ENCODE results near the gene RNLS.
"Not testable (repeated sequence)": the region's sequence is repeated elsewhere in the genome, so short reads cannot be mapped to it uniquely, and the experiment has no call there.

The RNLS gene

DNA sequence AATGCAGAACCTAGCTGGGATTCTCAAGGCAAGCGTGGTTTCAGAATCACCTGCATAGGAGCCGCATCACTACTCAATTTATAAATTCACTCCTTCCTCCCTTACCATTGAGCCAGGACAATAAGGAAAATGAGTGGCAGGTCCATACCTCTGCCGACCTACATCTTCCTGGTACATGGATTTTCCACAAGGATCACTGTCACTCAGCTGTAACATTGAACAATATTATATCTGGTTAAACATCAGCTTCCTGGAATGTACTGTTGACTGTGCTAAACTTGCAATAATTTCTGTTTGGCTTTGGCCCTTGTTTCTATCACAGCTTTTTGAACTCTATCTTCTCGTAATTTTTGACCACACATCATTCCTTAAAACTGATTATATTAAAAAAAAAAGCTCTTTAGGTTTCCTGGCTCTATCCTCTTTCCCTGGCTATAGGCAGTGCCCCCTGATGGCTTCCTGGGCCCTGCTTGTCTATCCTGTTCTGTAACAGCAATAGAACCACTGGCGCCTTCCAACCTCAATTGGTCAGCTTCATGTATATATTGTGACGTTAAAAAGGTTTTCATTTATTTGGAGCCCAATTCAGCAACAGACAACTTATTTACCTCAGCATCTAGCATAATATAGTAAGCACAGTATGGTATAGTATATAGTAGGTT is 59.2 kb downstream of the RNLS start:
- no peak for DNase-seq (ENCODE audit: low read depth in 2 of 2)

DNA sequence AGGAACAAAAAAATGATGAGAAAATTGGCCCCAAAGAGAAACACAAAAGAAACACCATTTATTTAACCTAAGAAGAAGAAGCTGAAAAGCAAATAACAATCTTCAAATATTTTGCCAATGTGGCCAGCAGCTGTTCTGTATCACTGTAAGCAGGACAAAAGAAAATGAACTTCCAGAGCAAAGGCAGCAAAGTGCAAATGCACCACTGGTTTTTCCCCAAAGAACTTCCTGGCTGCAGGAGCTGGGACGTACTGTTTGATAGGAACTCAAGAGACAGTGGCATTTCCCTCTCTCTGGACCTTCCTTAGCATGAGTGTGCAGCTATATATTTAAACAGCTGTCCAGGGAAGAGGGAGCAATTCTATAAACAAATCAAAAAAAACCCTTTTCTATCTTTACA is 60.4 kb downstream of the RNLS start:
- no peak for DNase-seq (ENCODE audit: low read depth in 2 of 2)

DNA sequence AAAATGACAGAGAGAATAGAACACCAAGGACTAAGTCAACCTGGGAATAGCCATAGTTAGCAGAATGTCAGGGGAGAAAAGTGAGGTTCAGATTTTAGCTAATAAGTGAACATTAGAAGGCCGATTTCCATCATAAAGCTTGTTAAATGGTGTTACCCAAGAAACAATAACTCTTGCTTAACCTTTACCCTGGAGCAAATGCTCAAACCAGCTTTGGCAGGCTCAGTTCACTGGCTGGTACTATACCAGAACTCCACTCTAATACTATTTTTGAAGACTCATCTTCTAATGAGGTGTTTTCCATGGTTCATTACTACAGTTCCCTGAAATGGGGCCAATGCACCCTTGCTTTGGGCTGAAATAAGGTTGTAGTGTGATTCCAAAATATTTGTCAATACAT is 61.3 kb downstream of the RNLS start:
- DNase-seq (ENCODE audit: low read depth in 2 of 2) = no peak

DNA sequence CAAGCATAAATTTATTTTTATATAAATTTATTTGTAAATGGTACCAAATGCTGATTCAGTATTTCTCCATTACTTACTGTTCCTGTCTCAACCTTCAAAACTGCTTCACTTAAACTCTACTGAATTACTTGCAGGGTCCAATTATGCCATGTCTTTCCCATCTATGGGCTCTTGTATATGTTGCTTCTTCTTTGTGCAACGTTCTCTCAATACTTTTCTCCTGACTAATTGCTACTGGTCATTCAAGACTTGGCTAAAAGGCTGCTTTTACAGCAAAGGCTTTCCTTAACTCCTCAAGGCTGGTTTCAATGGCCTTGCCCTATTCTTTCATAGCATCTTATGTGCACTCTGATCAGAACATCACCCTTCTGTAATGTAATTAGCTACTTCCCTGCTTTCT is 67.9 kb downstream of the RNLS start:
- no peak for DNase-seq (ENCODE audit: low read depth in 2 of 2)

DNA sequence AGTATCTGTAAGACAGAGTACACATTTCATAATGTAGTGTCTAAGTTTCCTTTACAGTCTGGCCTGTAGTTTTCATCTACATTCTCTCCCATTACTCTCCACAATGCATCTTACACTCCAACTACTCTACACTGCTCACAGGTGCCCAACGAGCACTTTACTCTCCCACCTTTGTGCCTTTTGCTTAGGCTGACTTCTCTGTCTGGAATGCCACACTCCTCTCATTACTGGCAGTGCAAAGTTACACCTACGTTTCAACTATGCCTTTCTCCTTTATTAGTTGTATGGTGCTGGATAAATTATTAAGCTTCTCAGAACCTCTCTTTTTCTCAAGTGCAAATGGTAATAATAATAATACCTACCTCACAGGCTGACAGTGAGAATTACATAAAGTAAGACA is 70.5 kb downstream of the RNLS start:
- DNase-seq (ENCODE audit: low read depth in 2 of 2) = no peak

DNA sequence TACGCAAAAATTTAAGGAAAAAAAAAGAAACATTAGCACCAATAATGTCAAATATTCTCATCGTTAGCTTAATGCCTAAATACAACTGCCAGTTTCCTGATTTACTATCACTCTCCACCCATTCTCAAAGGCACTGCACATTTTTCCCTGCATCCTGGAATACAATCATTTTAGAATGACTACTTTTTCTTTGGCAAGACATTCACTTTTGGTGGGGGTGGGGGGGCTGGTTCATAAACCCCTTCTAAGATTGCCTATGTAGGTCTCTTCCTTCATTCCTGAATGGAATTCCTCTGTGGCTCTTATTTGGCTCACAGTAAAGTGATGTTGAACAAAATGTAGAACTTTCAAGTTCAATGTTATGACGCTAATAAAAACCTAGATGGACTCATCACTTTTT is 74.3 kb downstream of the RNLS start:
- no peak for DNase-seq (ENCODE audit: low read depth in 2 of 2)

DNA sequence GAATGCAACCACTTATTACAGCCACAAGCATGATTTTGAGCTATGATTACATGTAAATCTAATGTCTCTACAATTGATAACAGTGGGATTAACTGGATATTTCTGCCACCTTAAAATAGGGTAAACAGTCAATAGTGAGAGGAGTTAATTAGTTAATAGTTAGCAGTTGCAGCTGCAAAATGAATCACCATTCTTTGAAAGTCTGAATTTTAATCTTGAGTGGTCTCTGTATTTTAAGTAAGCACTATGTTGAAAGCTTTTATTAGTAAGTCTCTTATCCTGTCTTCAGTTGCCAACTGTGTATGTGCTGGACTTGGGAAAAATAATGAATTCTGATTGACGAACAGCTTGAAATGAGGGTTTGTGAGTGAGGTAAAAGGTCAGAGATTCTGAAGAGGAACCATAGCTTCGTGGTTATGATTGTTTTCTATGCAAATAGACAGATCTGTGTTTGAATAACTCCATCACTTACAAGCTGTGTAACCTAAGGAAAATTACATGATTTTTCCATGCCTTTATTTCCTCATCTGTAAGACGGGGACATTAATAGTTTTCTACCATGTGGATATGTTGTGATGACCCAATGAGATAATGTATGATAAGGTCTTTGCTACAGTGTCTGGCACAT is 75.2 kb downstream of the RNLS start:
- no peak for DNase-seq (ENCODE audit: low read depth in 2 of 2)

DNA sequence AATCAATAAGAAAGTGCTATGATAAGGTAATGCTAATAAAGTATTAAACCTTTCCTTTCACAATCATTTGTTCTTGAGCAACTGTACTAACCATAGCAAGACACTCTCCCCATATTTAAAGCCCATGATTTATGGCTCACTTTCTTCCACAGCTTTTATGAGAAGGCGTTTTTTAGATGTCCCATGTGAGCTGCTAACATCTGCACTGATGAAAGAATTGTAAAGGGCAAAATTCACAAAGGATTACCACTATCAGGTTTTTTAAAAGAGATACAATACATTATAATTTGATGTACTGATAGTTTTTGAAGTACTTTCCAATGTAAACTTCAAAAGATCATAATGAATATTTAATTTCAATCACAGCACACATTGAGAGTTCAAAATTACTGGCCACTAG is 75.7 kb downstream of the RNLS start:
- no peak for DNase-seq (ENCODE audit: low read depth in 2 of 2)

DNA sequence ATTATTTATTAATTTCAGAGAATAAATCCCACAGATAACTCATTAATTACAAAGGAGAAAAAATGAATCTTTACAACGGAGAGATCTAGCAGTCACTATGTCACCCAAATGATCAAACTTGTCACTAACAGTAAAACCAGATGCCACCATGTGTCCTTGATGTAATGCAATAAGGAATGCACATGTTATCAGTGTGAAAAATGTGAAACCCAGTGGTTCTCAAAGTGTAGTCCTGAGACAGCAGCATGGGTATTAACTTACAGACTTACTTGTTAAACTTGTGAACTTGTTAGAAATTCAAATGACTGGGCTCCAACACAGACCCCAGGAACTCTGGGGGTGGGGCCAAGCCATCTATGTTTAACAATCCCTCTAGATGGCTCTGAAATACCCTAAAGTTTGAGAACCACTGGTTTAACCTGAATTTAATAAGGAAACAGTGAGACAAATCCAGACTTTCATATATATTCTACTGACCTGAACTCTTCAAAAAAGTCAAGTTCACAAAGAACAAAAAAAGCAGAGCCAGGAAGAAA is 77.4 kb downstream of the RNLS start:
- DNase-seq (ENCODE audit: low read depth in 2 of 2) = no peak

DNA sequence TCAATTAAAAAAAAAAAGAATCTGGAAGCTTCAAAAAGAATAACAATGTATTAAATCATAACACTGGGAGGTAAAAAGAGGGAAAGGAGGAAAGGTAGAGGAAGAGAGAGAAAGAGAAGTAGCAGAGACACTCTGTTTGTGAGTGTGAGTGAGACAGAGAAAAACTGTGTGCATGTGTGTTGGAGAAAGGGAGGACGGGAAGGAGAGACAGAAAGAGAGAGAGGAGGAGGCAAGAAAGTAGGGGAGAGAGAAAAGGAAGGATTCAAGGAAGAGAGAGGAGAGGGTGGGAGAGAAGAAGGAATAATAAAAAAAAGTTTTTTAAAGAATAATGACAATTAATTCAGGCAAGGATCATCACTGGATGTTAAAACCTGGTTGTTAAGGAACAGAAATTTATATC is 77.9 kb downstream of the RNLS start:
- DNase-seq (ENCODE audit: low read depth in 2 of 2) = no peak

DNA sequence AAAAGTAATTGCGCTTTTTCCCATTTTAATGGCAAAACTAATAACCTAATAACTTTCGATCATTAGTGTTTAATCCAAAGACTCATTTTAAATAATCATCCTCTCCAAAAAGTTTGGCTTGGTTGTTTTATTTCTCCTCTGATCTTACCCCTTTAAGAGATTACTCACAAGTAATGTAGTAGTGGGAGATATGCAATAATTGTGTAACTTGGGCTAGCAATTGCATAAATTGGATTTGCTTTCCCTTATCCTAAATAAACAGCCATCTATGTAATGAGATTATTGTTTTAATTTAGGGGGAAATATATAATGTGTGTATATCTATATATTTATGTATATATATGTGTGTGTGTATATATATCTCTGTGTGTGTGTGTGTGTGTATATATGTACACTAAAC is 82.5 kb downstream of the RNLS start:
- no peak for DNase-seq (ENCODE audit: low read depth in 2 of 2)

DNA sequence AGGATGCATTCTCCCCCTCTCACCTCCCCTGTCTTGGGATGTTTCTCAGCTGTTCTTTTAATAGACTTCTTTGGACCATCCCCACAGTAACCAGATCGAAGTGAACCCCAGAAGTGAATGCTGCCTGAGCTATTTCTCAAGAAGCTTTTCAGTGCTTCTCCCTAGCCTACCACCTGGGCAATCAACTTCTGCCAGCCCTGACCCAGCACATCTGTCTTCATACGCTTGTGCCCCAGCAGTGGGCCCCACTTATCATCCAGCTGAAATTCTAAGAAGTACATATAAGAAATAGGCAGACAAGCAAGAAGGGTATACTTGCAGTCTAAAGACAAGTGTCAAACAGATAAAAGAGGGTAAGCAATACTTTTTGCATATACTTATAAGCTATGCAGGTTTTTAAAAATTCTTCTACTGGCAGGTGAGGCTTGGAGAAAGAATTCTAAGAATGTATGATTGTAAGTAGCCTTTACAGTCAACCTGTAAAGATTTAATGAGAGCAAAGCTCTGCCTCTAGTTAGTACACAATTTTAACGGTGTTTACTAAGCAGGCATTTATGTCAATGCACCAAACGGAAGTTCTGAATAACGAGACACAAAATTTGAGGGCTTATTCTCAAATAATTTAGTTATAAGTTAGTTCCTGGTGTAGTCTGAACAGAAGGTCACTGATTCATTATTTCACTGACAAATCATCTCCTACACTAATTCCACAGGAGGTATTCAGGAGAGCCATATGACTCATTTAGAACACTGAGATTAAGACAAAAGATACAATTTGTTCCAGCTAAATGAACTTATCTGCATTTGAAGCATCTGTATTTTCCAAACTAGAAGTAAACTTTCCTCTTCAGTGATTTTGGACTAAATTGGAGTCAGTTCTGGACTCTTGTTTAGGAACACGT is 83.3 kb downstream of the RNLS start:
- DNase-seq (ENCODE audit: low read depth in 2 of 2) = no peak

DNA sequence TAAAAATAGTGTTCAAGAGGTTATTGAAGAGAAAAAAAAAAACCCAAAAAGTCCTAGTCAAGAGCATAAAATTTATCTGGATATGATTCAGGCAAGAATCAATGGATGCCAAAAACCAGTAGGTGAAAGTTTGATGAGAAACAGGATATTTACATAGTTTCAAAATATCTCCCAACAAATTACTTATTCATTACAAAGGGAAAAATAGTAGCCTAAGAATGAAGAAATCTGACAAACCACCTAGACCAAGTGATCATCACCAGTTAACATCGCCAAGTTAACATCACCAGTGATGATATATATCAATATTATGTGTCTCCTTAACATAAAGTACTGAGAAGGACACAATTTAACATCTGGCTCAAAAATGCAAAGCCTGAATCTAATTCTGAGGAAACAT is 85.2 kb downstream of the RNLS start:
- DNase-seq (ENCODE audit: low read depth in 2 of 2) = no peak

DNA sequence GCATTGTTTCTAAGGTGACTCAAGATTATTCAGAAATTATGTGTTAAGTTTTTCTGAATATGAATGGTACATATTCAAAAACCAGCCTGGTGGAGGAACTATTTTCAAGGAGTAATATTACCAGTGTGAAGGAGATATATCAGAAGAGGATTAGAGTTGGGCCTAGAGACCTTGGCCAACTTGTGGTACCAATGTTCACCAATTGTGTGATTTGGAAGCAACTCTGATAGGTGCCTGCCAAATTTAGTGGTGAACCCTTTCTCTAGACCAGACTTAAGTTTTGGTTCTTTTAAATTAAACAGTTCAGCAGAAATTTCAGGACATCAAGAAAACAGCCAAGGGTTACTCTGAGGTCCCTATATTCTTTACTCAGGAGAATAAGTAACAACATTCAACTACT is 88.6 kb downstream of the RNLS start:
- no peak for DNase-seq (ENCODE audit: low read depth in 2 of 2)

DNA sequence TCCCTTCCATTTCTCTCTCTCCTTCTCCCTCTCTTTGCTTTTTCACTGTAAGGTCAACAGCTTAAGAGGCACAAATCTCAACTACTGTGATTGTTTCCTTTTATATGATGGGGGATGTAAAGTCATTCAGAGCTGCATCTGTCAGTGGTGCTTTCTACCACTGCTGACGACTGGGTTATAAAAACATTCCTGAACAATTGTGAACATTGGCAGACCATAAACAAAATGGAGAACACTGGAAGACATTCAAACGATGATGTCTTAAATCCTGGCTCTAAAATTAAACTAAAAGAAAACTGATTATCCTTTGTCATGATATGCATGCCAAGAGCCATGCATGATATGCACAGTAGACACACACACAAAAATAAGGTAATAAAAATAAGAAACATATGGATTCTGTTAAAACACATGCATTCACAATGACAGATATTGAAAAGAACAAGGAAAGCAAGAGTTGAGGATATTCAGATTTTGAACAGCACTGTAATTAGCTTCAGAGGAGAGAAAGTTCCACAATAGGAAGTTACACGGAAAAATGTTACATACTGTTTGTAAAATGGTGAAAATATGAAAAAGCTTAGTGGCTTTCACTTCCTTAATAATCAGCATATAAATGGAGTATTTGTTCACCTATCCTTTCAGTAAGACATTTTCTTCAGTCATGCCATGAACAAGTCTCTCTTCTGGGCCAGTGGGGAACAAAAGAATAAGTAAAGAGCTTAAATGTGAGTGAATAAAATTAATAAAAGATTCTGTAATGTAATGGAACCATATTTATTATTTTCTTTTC is 89.2 kb downstream of the RNLS start:
- DNase-seq (ENCODE audit: low read depth in 2 of 2) = no peak

DNA sequence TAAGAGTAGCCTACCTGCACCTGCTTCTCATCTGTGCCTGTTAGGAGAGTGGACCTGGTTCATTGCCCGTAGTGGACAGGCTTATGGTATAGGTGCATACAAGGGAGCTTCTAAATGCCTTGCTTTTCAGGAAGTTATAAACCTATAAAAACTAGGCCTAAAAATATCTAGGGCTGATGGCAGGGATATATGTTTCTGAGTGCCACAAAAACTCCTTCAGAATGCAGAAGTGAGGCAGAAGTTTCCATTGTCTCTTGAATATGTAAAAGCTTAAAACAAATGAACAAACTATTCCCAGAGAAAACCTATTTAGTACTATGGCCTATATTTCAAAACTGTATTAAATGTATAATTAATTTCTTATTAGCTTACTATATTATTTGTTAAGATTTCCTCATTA is 91.8 kb downstream of the RNLS start:
- DNase-seq (ENCODE audit: low read depth in 2 of 2) = no peak

DNA sequence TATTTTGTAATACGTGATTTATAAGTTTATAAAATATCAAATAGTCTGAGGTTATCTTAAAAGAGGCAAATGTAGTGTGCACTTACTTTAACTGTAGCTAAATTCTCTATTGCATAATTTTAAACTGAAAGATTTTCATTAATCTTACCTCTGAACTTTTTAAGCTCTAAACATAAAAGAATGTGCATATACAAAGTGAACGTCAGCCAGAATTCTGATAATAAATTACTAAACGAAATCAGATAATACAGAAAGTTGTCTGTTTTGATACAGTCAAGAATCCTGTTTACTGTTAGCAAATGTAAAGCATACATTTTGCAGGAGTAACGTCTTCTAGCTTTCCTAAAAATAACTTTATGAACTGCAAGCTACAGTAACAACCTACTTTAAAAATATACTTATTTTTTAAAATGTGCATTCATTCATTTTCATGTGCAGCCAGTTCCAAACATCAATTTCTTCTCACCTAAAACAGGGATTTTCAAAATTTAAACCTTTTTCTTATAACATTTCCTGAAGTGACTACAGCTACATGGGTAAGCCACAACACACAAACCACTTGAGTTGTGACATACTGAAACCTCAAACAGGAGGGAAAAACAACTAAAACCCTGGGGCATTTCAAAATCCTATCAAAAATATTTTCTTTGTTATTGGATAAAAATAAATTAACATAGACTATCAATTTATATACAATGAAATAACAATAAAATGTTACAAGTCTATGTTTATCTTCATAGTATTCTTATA is 92.7 kb downstream of the RNLS start:
- DNase-seq (ENCODE audit: low read depth in 2 of 2) = no peak

DNA sequence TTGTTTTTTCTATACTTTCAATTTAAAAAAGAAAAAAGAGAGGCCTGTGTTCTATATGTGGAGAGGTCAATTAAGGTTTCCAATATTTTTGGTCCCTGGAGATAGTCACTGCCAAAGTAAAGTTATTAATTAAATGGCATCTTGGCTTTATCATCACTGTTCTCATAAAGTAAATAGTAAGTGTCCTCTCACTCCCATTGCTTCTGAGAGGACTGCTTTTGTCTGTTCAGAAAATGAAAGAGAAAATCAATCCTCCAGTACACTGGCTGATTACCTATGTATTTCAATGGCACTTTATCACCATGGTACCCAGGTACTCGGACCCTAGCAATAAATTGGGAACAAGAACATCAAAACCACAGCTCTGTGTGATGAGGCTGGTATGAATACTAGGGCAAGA is 94.0 kb downstream of the RNLS start:
- no peak for DNase-seq (ENCODE audit: low read depth in 2 of 2)

DNA sequence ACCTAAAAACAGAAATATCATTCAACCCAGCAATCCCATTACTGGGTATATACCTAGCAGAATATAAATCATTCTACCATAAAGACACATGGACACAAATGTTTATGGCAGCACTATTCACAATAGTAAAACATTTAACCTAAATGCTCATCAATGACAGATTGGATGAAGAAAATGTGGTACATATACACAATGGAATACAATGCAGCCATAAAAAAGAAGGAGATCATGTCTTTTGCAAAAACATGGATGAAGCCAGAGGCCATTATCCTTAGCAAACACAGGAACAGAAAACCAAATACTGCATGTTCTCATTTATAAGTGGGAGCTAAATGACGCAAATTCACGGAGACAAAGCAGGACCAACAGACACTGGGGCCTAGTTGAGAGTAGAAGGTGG is 96.3 kb downstream of the RNLS start:
- not testable (repeated sequence) for DNase-seq (ENCODE audit: low read depth in 2 of 2)

DNA sequence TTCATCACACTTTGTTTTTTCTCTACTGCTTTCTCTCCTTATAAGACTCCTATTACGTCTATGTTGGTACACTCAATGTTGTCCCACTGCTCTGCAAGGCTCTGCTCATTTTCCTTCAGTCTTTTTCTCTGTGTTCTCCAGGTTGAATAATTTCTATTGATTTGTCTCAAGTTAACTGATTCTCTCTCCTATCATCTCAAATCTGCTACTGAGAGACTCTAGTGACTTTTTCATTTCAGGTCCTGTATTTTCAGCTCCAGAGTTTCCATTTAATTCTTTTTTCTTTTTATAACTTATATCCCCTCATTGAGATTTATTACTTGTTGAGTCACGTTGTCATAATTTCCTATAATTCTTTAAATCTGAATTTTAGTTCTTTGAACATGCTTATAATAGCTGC is 100.9 kb downstream of the RNLS start:
- DNase-seq (ENCODE audit: low read depth in 2 of 2) = no peak

DNA sequence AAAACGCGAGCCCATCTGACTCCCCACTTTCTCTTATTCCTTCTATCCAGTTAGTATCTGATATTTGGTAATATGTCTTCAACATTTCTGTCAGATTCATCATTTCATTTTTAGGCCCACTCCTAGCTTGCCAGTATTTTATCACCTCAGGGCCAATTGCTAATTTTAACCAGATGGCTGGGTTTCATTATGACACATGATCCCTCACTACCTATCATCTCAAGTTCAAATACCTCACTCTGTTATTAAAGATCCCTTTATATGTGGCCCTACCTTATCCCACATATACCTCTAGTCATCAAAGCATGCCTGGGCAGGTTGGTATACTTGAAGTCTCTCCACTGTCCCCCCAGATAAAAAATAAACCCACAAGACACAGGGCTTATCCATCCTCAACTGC is 104.9 kb downstream of the RNLS start:
- DNase-seq (ENCODE audit: low read depth in 2 of 2) = no peak

All from stimulated activated CD4-positive, alpha-beta T cell treated with anti-CD3 and anti-CD28 coated beads, Interleukin-12 subunit alpha, Interleukin-12 subunit beta, amount 100 ng/mL, for 24 hours (primary cell).